SK-N-SH (cell line): ENCODE results near the gene LGALS14. TPM values are rescaled to one million over a fixed set of nuclear protein-coding genes. Genes with fewer than 3 reads are reported as not detected.

Source experiments
- CTCF ChIA-PET: fragments of 300-600, 350-600 bp; formaldehyde crosslinking; extraction: SDS; loops from one replicate; lab custom pipeline; 2021; lab: Yijun Ruan, JAX
- POLR2A ChIA-PET: fragments of 350-600 bp; sonication (Branson Sonifier 250); formaldehyde crosslinking; extraction: SDS; loops from one replicate; lab custom pipeline; 2020; ENCODE audit warnings: antibody characterized with exemption, inconsistent platforms; lab: Yijun Ruan, JAX
- DNase-seq: peaks from one replicate; pipeline ENCODE4 v3.0.0; 2012
- H2AFZ ChIP-seq: fragments of 200-600 bp; sonication (generic); 2 replicates; pipeline ENCODE4 v1.8.1; 2016; ENCODE audit warnings: antibody characterized with exemption, mild to moderate bottlenecking, low read depth
- H3F3A ChIP-seq: fragments of 200-600 bp; sonication (generic); replicated peaks from 2 replicates; pipeline ENCODE3; 2016; ENCODE audit warnings: antibody characterized with exemption, mild to moderate bottlenecking; ENCODE audit not compliant: insufficient read depth
- H3K27ac ChIP-seq, 2 experiments: fragments of 200-500 bp in 1 of 2; fragments of 200-600 bp in 1 of 2; sonication (Bioruptor generic) in 1 of 2; sonication (generic), shearing (Covaris generic) in 1 of 2; 2 replicates each; pipeline versions ENCODE4 v1.5.1 to v1.6.1; 2014 to 2016; ENCODE audit warnings: low read depth in 2 of 2, inconsistent platforms in 1 of 2, low read length in 1 of 2, mild to moderate bottlenecking in 1 of 2, mixed read lengths in 1 of 2
- H3K27me3 ChIP-seq: fragments of 200-600 bp; sonication (generic), shearing (Covaris generic); 2 replicates; pipeline ENCODE4 v1.6.1; 2016; ENCODE audit warnings: mixed run types; ENCODE audit not compliant: insufficient read depth
- H3K36me3 ChIP-seq, 2 experiments: fragments of 200-500 bp in 1 of 2; fragments of 200-600 bp in 1 of 2; sonication (Bioruptor generic) in 1 of 2; sonication (generic) in 1 of 2; replicated peaks in 1 of 2; 2 replicates each; pipeline versions ENCODE3 to v1.5.1; 2014 to 2016; ENCODE audit warnings: low read length in 1 of 2, mild to moderate bottlenecking in 1 of 2; ENCODE audit not compliant: insufficient read depth in 2 of 2, control insufficient read depth in 1 of 2
- H3K4me1 ChIP-seq, 2 experiments: fragments of 200-500 bp in 1 of 2; fragments of 200-600 bp in 1 of 2; sonication (Bioruptor generic) in 1 of 2; sonication (generic), shearing (Covaris generic) in 1 of 2; 2 replicates each; pipeline versions ENCODE4 v1.5.1 to v1.6.1; 2014 to 2016; ENCODE audit warnings: low read depth in 1 of 2, low read length in 1 of 2, mixed run types in 1 of 2; ENCODE audit not compliant: insufficient read depth in 2 of 2, control insufficient read depth in 1 of 2
- H3K4me2 ChIP-seq: fragments of 200-600 bp; sonication (generic), shearing (Covaris generic); 2 replicates; pipeline ENCODE4 v1.6.1; 2017; ENCODE audit warnings: mixed run types
- H3K4me3 ChIP-seq, 2 experiments: fragments of 200-500 bp in 1 of 2; fragments of 200-600 bp in 1 of 2; sonication (Bioruptor generic) in 1 of 2; sonication (generic), shearing (Covaris generic) in 1 of 2; 2 replicates each; pipeline versions ENCODE4 v1.5.1 to v1.8.1; 2014 to 2016; ENCODE audit warnings: low read depth in 2 of 2, inconsistent platforms in 1 of 2, low read length in 1 of 2, mild to moderate bottlenecking in 1 of 2, mixed read lengths in 1 of 2, moderate library complexity in 1 of 2
- H3K79me2 ChIP-seq: fragments of 200-600 bp; sonication (generic); 2 replicates; pipeline ENCODE4 v1.8.1; 2017; ENCODE audit warnings: mild to moderate bottlenecking; ENCODE audit not compliant: insufficient read depth
- H3K9ac ChIP-seq: fragments of 200-600 bp; sonication (generic); 2 replicates; pipeline ENCODE4 v1.6.1; 2017; ENCODE audit warnings: mixed run types
- H3K9me2 ChIP-seq: fragments of 200-600 bp; sonication (generic); 2 replicates; pipeline ENCODE4 v1.6.1; 2017; ENCODE audit warnings: mixed run types
- H3K9me3 ChIP-seq: fragments of 200-600 bp; sonication (generic); 2 replicates; pipeline ENCODE4 v1.6.1; 2017; ENCODE audit warnings: mixed run types, mild to moderate bottlenecking, moderate library complexity
- H4K20me1 ChIP-seq: fragments of 200-600 bp; sonication (generic); 2 replicates; pipeline ENCODE4 v1.6.1; 2017; ENCODE audit warnings: mild to moderate bottlenecking, mixed run types; ENCODE audit not compliant: insufficient read depth
- ELF1 ChIP-seq: IDR thresholded peaks from 2 replicates; pipeline ENCODE4 v1.4.0; 2012
- FOXM1 ChIP-seq: IDR thresholded peaks from 2 replicates; pipeline ENCODE4 v1.4.0; 2012; ENCODE audit warnings: low read depth, mild to moderate bottlenecking
- MAX ChIP-seq: IDR thresholded peaks from 2 replicates; pipeline ENCODE4 v1.4.0; 2012; ENCODE audit warnings: low read depth
- MEF2A ChIP-seq: IDR thresholded peaks from 2 replicates; pipeline ENCODE4 v1.4.0; 2012; ENCODE audit warnings: low read depth, borderline replicate concordance
- NFIC ChIP-seq: IDR thresholded peaks from 2 replicates; pipeline ENCODE4 v1.4.0; 2012; ENCODE audit warnings: borderline replicate concordance
- REST ChIP-seq: IDR thresholded peaks from 2 replicates; pipeline ENCODE4 v1.6.1; 2012; ENCODE audit warnings: mild to moderate bottlenecking, low read depth, low read length, moderate library complexity
- RXRA ChIP-seq: IDR thresholded peaks from 2 replicates; pipeline ENCODE4 v1.4.0; 2012; ENCODE audit warnings: low read depth, mild to moderate bottlenecking, borderline replicate concordance
- SIN3A ChIP-seq: IDR thresholded peaks from 2 replicates; pipeline ENCODE4 v1.6.1; 2012; ENCODE audit warnings: low read depth, mild to moderate bottlenecking, low read length, moderate library complexity, borderline replicate concordance
- TEAD4 ChIP-seq: IDR thresholded peaks from 2 replicates; pipeline ENCODE4 v1.4.0; 2012; ENCODE audit warnings: mild to moderate bottlenecking, borderline replicate concordance; ENCODE audit not compliant: insufficient read depth
- USF1 ChIP-seq: IDR thresholded peaks from 2 replicates; pipeline ENCODE4 v1.4.0; 2012; ENCODE audit warnings: low read depth, borderline replicate concordance
- YY1 ChIP-seq: IDR thresholded peaks from 2 replicates; pipeline ENCODE4 v1.4.0; 2012; ENCODE audit warnings: low read depth, mild to moderate bottlenecking
- WGBS: methylation state at CpG from one replicate; pipeline ENCODE4 v1.1.6; 2017; ENCODE audit warnings: low lambda C conversion rate; 5-methylcytosine and 5-hydroxymethylcytosine counted together
- polyA plus RNA-seq, 3 experiments: library from polyadenylated mRNA; depleted of rRNA; stranded (reverse); fragments of >200 nt; gene quantifications; 2 replicates each; pipeline ENCODE4 v1.2.3, GENCODE V29; 2012
- TF ChIP-seq, protein P1 (sequence below): IDR thresholded peaks from 2 replicates; pipeline ENCODE4; 2012

Gene LGALS14
- polyA plus RNA-seq, 1 of the 3 experiments (the other 2 are of a cell fraction), result not detected

GRCh38 chr19:39752795-39753194, 48.5 kb downstream of the LGALS14 start:
- DNase-seq, result no peak
- no peaks in the 10 kb centered on the region for H3F3A ChIP-seq
- H3K9me3 ChIP-seq, result no peaks in the 10 kb centered on the region
- peaks cover 23% of the 10 kb centered on the region; the same call in 1 of the 2 replicates for H3K27me3 ChIP-seq
- H3K4me1 ChIP-seq, result no peaks in the 10 kb centered on the region
- no peak overlapping the region for H2AFZ ChIP-seq
- CTCF ChIA-PET, result interaction anchor here (1.4 to 3.0 kb wide), 3 partner anchors 12 to 17 kb away, joined by 4 to 13 read pairs (median 4); no protein-coding TSS in a partner anchor
- H3K9me2 ChIP-seq, result no peaks in the 10 kb centered on the region
- TF ChIP-seq MEF2A (no peak), TEAD4 (no peak), FOXM1 (no peak), YY1 (no peak), USF1 (no peak), SIN3A (no peak), MAX (no peak), RXRA (no peak)
- TF ChIP-seq, protein P1, sequence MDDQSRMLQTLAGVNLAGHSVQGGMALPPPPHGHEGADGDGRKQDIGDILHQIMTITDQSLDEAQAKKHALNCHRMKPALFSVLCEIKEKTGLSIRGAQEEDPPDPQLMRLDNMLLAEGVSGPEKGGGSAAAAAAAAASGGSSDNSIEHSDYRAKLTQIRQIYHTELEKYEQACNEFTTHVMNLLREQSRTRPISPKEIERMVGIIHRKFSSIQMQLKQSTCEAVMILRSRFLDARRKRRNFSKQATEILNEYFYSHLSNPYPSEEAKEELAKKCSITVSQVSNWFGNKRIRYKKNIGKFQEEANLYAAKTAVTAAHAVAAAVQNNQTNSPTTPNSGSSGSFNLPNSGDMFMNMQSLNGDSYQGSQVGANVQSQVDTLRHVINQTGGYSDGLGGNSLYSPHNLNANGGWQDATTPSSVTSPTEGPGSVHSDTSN, result no peak
- no peak overlapping the region for H3K27ac ChIP-seq
- no peak overlapping the region for H3K9ac ChIP-seq
- H3K79me2 ChIP-seq, result no peaks in the 10 kb centered on the region
- H3K4me2 ChIP-seq, result no peak overlapping the region
- H3K4me3 ChIP-seq, result no peak overlapping the region
- H4K20me1 ChIP-seq, result no peaks in the 10 kb centered on the region
- no peaks in the 10 kb centered on the region for H3K36me3 ChIP-seq
- POLR2A ChIA-PET, result no interaction called here

DNA sequence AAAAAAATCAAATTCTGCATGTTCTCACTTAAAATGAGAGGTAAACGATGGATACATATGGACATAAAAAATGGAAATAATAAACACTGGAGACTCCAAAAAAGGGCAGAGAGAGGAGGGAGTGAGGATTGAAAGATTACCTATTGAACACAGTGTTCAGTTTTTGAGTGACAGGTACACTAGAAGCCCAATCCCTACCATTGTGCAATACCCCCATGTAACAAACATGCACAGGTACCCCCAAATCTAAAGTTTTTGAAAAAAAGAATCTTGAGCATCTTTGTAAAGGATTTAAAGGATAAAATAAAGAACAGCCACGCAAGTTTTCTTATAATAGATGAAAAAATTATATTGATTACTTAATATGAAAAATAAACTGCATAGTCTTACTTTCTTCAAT, 50.3 kb downstream of the LGALS14 start:
- Histone ChIP-seq H3K36me3 (no peaks in the 10 kb centered on the region), H3K27me3 (peaks cover 23% of the 10 kb centered on the region; the same call in 1 of the 2 replicates), H3K79me2 (no peaks in the 10 kb centered on the region), H3K4me3 (no peak overlapping the region), H3K9me2 (no peaks in the 10 kb centered on the region), H3K27ac (no peak overlapping the region), H3K4me2 (no peak overlapping the region), H3K9me3 (no peaks in the 10 kb centered on the region), H2AFZ (no peak overlapping the region), H3F3A (no peaks in the 10 kb centered on the region), H3K4me1 (no peaks in the 10 kb centered on the region), H4K20me1 (no peaks in the 10 kb centered on the region), H3K9ac (no peak overlapping the region)
- POLR2A ChIA-PET, result no interaction called here
- TF ChIP-seq ELF1, result no peak
- TF ChIP-seq NFIC, result no peak
- no peak for TF ChIP-seq REST
- TF ChIP-seq MAX, result no peak
- no peak for TF ChIP-seq USF1
- 1% methylated on average over 2 of the region's 2 CpGs for WGBS
- CTCF ChIA-PET, result interaction anchor here (0.9 to 3.0 kb wide), 3 partner anchors 10 to 203 kb away, joined by 3 to 13 read pairs (median 6); no protein-coding TSS in a partner anchor
- no peak for DNase-seq
